Measurements from ENCODE around the gene SSC5D.

SSC5D gene

DNA sequence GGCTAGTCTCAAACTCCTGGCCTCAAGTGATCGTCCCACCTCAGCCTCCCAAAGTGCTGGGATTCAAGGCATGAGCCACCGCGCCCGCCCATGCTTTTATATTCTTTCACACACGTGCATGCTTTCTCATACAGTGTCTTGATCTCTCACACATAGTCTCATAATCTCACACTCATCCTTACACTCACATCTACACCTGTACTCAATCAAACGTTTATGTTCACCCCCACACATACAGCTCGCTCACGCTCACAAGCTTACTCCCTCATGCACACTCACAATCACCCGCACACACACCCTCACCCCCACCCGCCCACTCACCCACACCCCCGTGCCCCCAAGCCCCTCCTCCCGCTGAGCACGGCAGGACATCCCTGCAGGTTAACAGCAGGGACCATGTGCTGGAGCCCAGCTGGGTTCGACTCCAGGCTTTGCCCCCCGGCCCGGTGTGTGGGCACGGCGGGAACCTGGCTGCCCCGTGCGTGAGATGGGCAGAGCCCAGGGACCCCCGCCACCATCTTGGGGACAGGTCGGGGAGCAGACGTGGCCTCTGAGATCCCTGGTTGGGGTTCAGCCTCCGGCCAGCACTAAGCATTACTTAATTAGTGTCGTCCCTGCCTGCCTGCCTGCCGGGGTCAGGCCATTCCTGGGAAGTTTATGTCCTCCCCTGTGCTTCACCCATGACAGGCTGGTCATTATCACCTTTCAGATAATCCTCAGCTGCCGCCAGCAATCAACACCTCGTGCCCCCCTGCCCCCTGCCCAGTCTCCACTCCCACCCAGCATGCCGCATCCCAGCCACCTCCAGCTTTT is 37.3 kb downstream of the SSC5D start:
- POLR2A ChIA-PET: no interaction called here
- CTCF ChIA-PET: no interaction called here
- TF ChIP-seq ZNF384 (IDR thresholded peaks at IDR 0.05): no peak
- TF ChIP-seq TARDBP (IDR thresholded peaks at IDR 0.05): no peak
- TF ChIP-seq CTBP1 (IDR thresholded peaks at IDR 0.05; ENCODE audit: borderline replicate concordance): no peak
- TF ChIP-seq FOXM1 (IDR thresholded peaks at IDR 0.05; ENCODE audit: borderline replicate concordance): no peak
- no peak for TF ChIP-seq LEF1 (IDR thresholded peaks at IDR 0.05; ENCODE audit: borderline replicate concordance)
- DNase-seq (ENCODE audit: extremely low spot score): no peak

DNA sequence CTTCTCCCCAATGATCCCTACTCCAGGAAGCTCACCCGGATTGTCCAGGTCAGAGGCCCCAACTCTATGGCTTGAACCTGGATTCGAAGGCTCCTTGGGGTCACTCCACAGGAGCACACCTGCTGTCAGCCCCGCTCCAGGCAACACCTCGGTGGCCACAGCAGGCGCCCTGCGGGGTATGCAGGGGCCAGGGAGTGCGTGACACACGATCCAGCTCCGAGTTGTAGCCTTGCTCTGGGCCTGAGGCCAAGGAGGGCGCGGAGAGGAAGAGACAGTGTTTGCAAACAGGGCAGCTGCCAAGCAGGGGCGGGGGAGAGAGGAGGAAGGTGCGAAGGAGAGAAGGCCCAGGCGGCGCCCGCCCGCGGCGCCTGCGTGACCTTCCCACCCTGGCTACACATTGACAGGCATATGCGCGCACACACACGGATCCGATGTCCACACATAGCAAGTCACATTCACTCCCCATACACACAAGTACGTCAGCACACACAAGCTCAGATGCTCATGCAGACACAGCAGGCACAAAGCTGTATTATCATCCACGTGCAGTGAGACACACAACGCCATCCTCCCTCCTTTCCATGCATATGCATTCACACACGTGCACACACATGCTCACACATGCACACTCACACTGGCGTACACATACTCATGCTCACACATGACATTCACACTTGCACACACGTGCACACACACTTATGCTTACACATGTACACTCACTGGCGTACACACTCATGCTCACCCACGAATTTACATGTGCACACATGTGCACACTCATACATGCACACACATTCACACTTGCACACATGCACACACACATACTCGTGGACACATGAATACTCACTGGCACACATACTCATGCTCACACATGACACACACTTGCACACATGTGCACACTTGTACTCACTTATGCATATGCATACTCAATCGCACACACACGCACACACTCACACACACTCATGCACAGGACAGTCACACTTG is 38.3 kb downstream of the SSC5D start:
- POLR2A ChIA-PET: no interaction called here
- CTCF ChIA-PET: no interaction called here
- no peak for TF ChIP-seq SUZ12 (IDR thresholded peaks at IDR 0.05)
- peak; percentile 92 for TF ChIP-seq L3MBTL2 (conservative IDR thresholded peaks at IDR 0.05)

DNA sequence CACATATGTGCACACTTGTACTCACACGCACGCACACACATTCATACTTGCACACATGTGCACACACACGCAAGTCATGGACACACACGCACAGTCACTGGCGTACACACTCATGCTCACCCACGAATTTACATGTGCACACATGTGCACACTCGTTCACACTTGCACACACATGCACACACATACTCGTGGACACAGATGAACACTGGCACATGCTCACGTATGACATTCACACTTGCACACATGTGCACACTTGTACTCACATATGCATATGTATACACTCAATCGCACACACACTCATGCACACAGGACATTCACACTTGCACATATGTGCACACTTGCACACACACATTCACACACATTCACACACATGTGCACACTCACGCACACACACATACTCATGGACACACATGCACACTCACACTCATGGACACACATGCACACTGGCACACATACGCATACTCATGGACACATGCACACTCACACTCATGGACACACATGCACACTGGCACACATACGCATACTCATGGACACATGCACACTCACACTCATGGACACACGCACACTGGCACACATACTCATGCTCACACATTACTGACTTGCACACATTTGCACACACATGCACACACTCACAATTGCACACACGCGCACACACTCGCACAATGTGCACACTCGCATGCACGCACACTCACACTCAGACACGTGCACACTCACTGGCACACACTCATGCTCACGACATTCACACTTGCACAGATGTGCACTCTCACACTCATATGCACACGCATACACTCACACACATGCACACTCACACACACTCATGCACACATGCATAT is 39.2 kb downstream of the SSC5D start:
- no peak for DNase-seq (ENCODE audit: extremely low spot score)
- ChIA-PET POLR2A (interaction anchor here (1.1 to 1.4 kb wide), 2 partner anchors 53 to 79 kb away, joined by 3 read pairs; partner anchors contain the start of gene ZNF579), CTCF (no interaction called here)
- TF ChIP-seq HDGF (IDR thresholded peaks at IDR 0.05; ENCODE audit: borderline replicate concordance) (no peak), FOXK2 (IDR thresholded peaks at IDR 0.05) (no peak), NFRKB (IDR thresholded peaks at IDR 0.05) (no peak), SUZ12 (IDR thresholded peaks at IDR 0.05) (no peak), LEF1 (IDR thresholded peaks at IDR 0.05; ENCODE audit: borderline replicate concordance) (no peak), BHLHE40 (IDR thresholded peaks at IDR 0.05; ENCODE audit: borderline replicate concordance) (no peak), ZNF384 (IDR thresholded peaks at IDR 0.05) (no peak), ARNT (IDR thresholded peaks at IDR 0.05) (no peak), CTBP1 (IDR thresholded peaks at IDR 0.05; ENCODE audit: borderline replicate concordance) (no peak), ELF4 (IDR thresholded peaks at IDR 0.05) (no peak), FOXA1 (IDR thresholded peaks at IDR 0.05) (no peak), FOXM1 (IDR thresholded peaks at IDR 0.05; ENCODE audit: borderline replicate concordance) (no peak), TARDBP (IDR thresholded peaks at IDR 0.05) (no peak)

More for the DNA sequence above, 38.3 kb downstream of the SSC5D start:
- no peak for DNase-seq (ENCODE audit: extremely low spot score)

DNA sequence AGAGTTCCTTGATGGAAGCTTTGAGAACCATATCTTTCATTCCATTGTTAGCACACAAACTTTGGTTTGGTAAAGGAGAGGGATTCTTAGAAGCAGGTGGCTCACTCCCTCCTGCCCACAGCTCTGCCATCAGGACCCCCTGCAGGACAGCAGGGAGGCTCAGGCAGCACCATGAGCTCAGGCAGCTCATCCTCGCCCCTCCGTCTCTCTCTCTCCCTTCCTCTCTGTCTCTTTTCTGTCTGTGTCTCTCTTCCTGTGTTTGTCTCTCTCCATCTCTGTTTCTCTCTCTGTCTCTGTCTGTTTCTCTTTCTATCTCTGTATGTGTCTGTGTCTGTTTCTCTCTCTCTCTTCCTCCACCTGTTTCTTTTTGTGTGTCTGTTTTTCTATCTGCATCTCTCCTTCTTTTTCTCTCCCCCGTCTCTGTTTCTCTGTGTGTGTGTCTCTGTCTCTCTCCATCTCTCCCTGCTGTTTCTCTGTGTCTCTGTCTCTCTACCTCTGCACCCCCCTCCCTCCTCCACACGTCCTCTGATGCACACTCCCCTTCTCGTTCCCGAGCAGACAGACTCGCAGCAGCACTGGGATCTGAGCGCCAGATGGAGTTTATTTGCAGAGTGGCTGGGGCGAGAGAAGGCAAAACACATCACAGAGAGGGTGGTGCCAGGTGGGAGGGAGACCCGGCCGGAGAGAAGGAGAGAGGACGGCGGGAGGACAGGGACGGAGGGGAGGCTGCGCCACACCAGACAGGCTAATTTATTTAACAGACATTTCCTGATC is 40.0 kb downstream of the SSC5D start:
- ChIA-PET POLR2A (interaction anchor here (1.1 to 1.4 kb wide), 2 partner anchors 52 to 78 kb away, joined by 3 read pairs; partner anchors contain the start of gene ZNF579), CTCF (interaction anchor here (0.6 kb wide), 1 partner anchor 125 kb away, joined by 3 read pairs; no protein-coding TSS in a partner anchor)
- DNase-seq (ENCODE audit: extremely low spot score): no peak
- TF ChIP-seq ELF4 (IDR thresholded peaks at IDR 0.05) (no peak), TARDBP (IDR thresholded peaks at IDR 0.05) (no peak), FOXK2 (IDR thresholded peaks at IDR 0.05) (no peak), LEF1 (IDR thresholded peaks at IDR 0.05; ENCODE audit: borderline replicate concordance) (no peak), FOXA1 (IDR thresholded peaks at IDR 0.05) (no peak), SUZ12 (IDR thresholded peaks at IDR 0.05) (no peak), SP1 (IDR thresholded peaks at IDR 0.05) (no peak), NFRKB (IDR thresholded peaks at IDR 0.05) (no peak), L3MBTL2 (conservative IDR thresholded peaks at IDR 0.05) (no peak), FOXM1 (IDR thresholded peaks at IDR 0.05; ENCODE audit: borderline replicate concordance) (no peak), ZNF384 (IDR thresholded peaks at IDR 0.05) (no peak), HDGF (IDR thresholded peaks at IDR 0.05; ENCODE audit: borderline replicate concordance) (no peak), ARNT (IDR thresholded peaks at IDR 0.05) (no peak), CTBP1 (IDR thresholded peaks at IDR 0.05; ENCODE audit: borderline replicate concordance) (no peak), BHLHE40 (IDR thresholded peaks at IDR 0.05; ENCODE audit: borderline replicate concordance) (no peak)
- TF ChIP-seq, protein P1, sequence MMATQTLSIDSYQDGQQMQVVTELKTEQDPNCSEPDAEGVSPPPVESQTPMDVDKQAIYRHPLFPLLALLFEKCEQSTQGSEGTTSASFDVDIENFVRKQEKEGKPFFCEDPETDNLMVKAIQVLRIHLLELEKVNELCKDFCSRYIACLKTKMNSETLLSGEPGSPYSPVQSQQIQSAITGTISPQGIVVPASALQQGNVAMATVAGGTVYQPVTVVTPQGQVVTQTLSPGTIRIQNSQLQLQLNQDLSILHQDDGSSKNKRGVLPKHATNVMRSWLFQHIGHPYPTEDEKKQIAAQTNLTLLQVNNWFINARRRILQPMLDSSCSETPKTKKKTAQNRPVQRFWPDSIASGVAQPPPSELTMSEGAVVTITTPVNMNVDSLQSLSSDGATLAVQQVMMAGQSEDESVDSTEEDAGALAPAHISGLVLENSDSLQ (IDR thresholded peaks at IDR 0.05): no peak

DNA sequence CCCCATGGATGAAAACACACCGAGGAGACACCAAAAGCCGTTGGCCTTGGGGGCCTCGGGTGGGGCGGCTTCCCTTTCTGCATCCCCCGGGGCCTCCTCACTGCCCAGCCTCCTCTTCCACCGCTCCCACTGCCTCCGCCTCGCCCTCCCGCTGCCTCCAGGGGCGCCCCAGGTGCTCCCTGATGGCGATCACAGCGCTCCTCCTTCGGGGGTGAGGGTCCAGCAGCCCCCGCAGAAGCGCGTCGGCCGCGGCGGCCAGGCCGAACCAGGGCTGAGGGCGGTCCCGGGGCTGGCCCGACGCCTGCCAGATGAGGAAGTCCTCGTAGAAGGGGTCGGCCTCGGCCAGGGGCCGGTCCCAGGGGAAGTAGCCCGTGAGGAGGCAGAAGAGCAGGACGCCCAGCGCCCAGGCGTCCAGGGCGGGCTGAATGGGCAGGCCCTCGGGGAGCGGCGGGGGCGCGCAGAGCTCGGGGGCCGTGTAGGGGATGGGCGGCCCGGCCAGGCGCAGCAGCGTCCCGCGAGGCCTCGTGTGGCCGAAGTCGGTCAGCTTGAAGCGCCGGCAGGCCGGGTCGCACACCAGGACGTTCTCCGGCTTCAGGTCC is 41.5 kb downstream of the SSC5D start:
- no peak for DNase-seq (ENCODE audit: extremely low spot score)
- ChIA-PET POLR2A (no interaction called here), CTCF (no interaction called here)
- no peak for TF ChIP-seq ARNT (IDR thresholded peaks at IDR 0.05)
- no peak for TF ChIP-seq HDGF (IDR thresholded peaks at IDR 0.05; ENCODE audit: borderline replicate concordance)
- TF ChIP-seq ELF4 (IDR thresholded peaks at IDR 0.05): no peak
- TF ChIP-seq LEF1 (IDR thresholded peaks at IDR 0.05; ENCODE audit: borderline replicate concordance): no peak
- TF ChIP-seq FOXM1 (IDR thresholded peaks at IDR 0.05; ENCODE audit: borderline replicate concordance): no peak
- no peak for TF ChIP-seq NFRKB (IDR thresholded peaks at IDR 0.05)
- TF ChIP-seq FOXA1 (IDR thresholded peaks at IDR 0.05): no peak
- no peak for TF ChIP-seq SUZ12 (IDR thresholded peaks at IDR 0.05)
- TF ChIP-seq BHLHE40 (IDR thresholded peaks at IDR 0.05; ENCODE audit: borderline replicate concordance): no peak
- TF ChIP-seq ZNF384 (IDR thresholded peaks at IDR 0.05): no peak
- no peak for TF ChIP-seq L3MBTL2 (conservative IDR thresholded peaks at IDR 0.05)
- TF ChIP-seq FOXK2 (IDR thresholded peaks at IDR 0.05): no peak
- no peak for TF ChIP-seq TARDBP (IDR thresholded peaks at IDR 0.05)
- TF ChIP-seq, protein P1 (IDR thresholded peaks at IDR 0.05): no peak

Data from HEK293T (cell line).